ENCODE data around the gene BPIFA1. TPM values are rescaled to one million over a fixed set of nuclear protein-coding genes. Genes with fewer than 3 reads are reported as not detected.

The BPIFA1 gene
- total RNA-seq, 2 experiments from 2014 or later = not detected

DNA sequence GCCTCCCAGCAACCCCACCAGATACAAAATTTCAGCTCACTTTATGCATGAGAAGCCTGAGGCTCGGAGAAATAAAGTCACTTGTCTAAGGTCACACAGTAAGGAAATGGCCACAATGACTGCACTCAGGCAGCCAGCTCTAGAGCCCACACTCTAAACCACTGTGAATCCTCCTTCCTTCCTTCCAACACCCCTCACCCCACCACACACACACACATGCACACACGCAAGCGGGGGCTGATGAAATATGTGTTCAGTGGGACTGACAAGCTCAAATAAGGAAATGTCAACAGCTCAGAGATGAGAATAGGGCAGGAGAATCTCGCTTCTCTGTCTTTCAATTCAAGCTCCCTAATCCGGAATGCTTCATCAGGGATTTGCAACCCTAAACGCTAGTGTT, 6.0 kb upstream of the BPIFA1 start:
- Mint-ChIP-seq H3K27me3 (peaks cover 18% of the 10 kb centered on the region), H3K36me3 (no peaks in the 10 kb centered on the region), H3K4me3 (no peak overlapping the region), H3K9me3 (ENCODE audit: low read depth) (no peaks in the 10 kb centered on the region), H3K4me1 (peaks cover 32% of the 10 kb centered on the region), H3K27ac (peak overlapping the region; percentile 82)
- CTCF ChIA-PET = no interaction called here
- ATAC-seq (peak; percentile 86), DNase-seq (peak; percentile 81)

DNA sequence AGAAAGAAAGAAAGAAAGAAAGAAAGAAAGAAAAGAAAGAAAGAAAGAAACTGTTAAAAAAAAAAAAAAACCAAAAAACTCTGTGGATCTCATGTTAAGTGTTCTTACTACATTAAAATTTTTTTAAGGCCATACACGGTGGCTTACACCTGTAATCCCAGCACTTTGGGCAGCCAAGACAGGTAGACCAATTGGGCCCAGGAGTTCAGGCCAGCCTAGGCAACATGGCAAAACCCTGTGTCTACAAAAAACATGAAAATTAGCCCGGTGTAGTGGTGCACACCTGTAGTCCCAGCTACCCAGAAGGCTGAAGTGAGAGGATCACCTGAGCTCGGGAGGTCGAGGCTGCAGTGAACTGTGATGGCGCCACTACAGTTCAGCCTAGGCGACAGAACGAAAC, 4.6 kb upstream of the BPIFA1 start:
- Mint-ChIP-seq H3K27me3 (peaks cover 23% of the 10 kb centered on the region), H3K4me3 (no peak overlapping the region), H3K36me3 (no peaks in the 10 kb centered on the region), H3K9me3 (ENCODE audit: low read depth) (no peaks in the 10 kb centered on the region), H3K27ac (no peak overlapping the region), H3K4me1 (peaks cover 32% of the 10 kb centered on the region)
- CTCF ChIA-PET = interaction anchor here (1.6 kb wide), 1 partner anchor 19 kb away, joined by 5 read pairs; no protein-coding TSS in a partner anchor
- DNase-seq (no peak), ATAC-seq (no peak)

DNA sequence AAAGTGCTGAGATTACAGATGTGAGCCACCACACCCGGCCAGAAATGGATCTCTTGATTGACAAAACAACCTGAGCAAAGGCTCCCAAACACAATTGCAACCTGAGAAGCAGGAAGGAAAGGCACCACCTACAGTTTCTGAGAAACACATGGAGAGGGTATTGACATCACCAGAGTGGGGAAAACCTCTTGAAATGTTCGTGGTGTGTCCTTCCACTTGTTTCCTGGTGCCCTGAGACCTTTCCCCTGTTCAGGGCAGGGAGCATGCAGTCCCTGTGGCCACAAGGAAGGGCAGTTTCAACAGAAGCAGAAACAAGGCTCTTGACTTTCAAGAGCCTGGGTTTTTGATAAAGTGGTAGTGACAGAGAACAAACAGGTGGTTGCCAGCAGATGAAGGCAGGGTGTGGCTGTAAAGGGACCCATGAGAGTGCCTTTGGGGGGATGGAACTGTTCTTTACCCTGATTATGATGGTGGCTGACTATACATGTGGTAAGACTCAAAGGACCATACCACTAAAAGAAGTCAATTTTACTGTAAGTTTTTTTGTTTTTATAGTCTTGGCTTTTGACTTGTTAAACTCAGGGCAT, 3.2 kb upstream of the BPIFA1 start:
- CTCF ChIA-PET = interaction anchor here (1.6 kb wide), 1 partner anchor 20 kb away, joined by 5 read pairs; no protein-coding TSS in a partner anchor
- H3K9me3 Mint-ChIP-seq (ENCODE audit: low read depth) = no peaks in the 10 kb centered on the region
- peak; percentile 20 for ATAC-seq
- DNase-seq = no peak
- no peak overlapping the region for H3K4me3 Mint-ChIP-seq
- peaks cover 32% of the 10 kb centered on the region for H3K4me1 Mint-ChIP-seq
- peak overlapping the region; percentile 66 for H3K27ac Mint-ChIP-seq
- H3K27me3 Mint-ChIP-seq = peaks cover 29% of the 10 kb centered on the region
- no peaks in the 10 kb centered on the region for H3K36me3 Mint-ChIP-seq

DNA sequence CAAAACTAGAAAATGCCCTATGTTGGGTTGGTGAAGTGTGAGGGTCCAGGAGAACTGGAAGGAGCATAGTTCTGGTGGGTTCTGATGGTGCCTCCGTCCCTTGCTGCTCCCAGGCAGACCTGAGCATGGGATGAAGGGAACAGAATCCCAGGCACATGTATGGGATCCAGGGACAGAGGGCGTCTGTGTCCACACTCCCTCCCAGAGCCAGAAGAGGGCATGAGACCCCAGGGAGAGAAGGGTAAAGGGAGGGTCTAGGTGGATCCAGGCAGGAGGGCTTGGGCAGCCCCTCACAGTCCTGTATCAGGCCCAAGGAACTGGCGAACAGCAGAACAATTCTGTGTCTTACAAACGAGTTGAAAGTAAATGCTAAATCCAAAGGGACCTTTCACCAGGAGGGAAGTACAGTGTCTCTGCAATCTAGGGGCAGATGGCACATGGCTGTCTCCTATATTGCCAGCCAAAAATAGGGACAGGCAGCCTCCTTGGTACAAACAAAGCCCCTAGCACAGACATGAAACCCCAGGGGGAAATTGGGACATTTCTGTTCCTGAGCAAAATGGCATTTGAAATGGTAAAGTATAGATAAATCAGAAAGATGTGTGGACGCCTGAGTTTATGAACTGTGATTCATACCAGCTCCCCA, 2.5 kb upstream of the BPIFA1 start:
- Mint-ChIP-seq H3K4me1 (peaks cover 32% of the 10 kb centered on the region), H3K27ac (peak overlapping the region; percentile 66), H3K36me3 (no peaks in the 10 kb centered on the region), H3K4me3 (no peak overlapping the region), H3K9me3 (ENCODE audit: low read depth) (no peaks in the 10 kb centered on the region), H3K27me3 (peaks cover 29% of the 10 kb centered on the region)
- no peak for ATAC-seq
- CTCF ChIA-PET = no interaction called here
- no peak for DNase-seq

DNA sequence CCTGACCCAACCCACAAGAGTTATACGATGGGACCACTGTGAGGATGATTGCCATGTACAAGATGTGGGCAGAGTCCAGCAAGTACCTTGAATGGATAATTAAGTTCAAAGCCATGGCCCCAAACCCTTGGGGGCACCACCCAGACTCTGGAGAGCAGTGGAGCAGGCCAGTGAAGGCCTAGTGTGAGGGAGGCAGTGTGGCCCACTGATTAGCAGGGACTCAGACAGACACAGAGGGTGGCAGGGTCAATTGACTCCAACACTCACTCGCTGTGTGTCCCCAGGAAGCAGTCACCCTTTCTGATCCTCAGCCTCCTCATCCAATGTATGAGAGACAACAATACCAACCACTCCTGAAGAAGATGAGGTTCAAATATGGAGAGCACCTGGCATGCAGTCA, 1.7 kb upstream of the BPIFA1 start:
- CTCF ChIA-PET = no interaction called here
- Mint-ChIP-seq H3K27me3 (peaks cover 29% of the 10 kb centered on the region), H3K4me1 (peaks cover 32% of the 10 kb centered on the region), H3K4me3 (no peak overlapping the region), H3K27ac (no peak overlapping the region), H3K36me3 (no peaks in the 10 kb centered on the region), H3K9me3 (ENCODE audit: low read depth) (no peaks in the 10 kb centered on the region)
- DNase-seq (no peak), ATAC-seq (no peak)

DNA sequence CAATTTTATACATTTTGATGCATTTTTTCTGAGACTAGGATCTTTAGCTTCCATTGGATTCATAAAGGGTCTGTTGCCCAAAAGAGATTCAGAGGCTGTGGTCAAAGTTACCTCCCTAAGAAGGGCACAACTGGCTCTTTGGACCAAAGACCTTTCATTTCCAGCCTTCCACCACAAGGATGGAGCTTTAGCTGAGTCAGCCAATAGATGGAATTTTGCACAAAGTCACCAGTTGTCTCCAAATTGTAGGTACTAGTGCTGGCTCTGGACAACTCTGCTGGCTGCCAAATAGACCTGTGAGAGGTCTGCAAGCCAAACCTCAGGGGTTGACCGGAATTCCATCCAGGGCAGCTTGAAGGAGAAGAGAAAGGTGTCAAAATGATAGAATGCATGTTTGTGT, 555 bp downstream of the BPIFA1 start:
- Mint-ChIP-seq H3K36me3 (no peaks in the 10 kb centered on the region), H3K9me3 (ENCODE audit: low read depth) (no peaks in the 10 kb centered on the region), H3K27ac (no peak overlapping the region), H3K4me3 (no peak overlapping the region), H3K27me3 (peaks cover 25% of the 10 kb centered on the region), H3K4me1 (peaks cover 18% of the 10 kb centered on the region)
- ATAC-seq = no peak
- CTCF ChIA-PET = no interaction called here
- no peak for DNase-seq

- CTCF ChIA-PET = no interaction called here
- H3K27ac Mint-ChIP-seq = no peak overlapping the region
- H3K27me3 Mint-ChIP-seq = peaks cover 24% of the 10 kb centered on the region
- ATAC-seq (no peak), DNase-seq (no peak)
- no peaks in the 10 kb centered on the region for H3K9me3 Mint-ChIP-seq (ENCODE audit: low read depth)
- H3K4me1 Mint-ChIP-seq = peaks cover 2% of the 10 kb centered on the region
- H3K36me3 Mint-ChIP-seq = no peaks in the 10 kb centered on the region
- no peak overlapping the region for H3K4me3 Mint-ChIP-seq
These were observed 2.2 kb downstream of the BPIFA1 start for GRCh38 chr20:33237989-33238388.

GRCh38 chr20:33239418-33239817, 3.6 kb downstream of the BPIFA1 start:
- Mint-ChIP-seq H3K4me1 (no peaks in the 10 kb centered on the region), H3K27me3 (peaks cover 22% of the 10 kb centered on the region)

GRCh38 chr20:33239979-33240736, 4.4 kb downstream of the BPIFA1 start:
- peaks cover 24% of the 10 kb centered on the region for H3K27me3 Mint-ChIP-seq
- H3K4me3 Mint-ChIP-seq = no peak overlapping the region
- no peak for ATAC-seq
- no peaks in the 10 kb centered on the region for H3K4me1 Mint-ChIP-seq
- no peaks in the 10 kb centered on the region for H3K9me3 Mint-ChIP-seq (ENCODE audit: low read depth)
- H3K36me3 Mint-ChIP-seq = no peaks in the 10 kb centered on the region
- CTCF ChIA-PET = no interaction called here
- no peak for DNase-seq
- no peak overlapping the region for H3K27ac Mint-ChIP-seq

More at GRCh38 chr20:33239418-33239817, 3.6 kb downstream of the BPIFA1 start:
- Mint-ChIP-seq H3K27ac (no peak overlapping the region), H3K9me3 (ENCODE audit: low read depth) (no peaks in the 10 kb centered on the region), H3K36me3 (no peaks in the 10 kb centered on the region), H3K4me3 (no peak overlapping the region)
- ATAC-seq (no peak), DNase-seq (no peak)
- CTCF ChIA-PET = interaction anchor here (0.5 kb wide), 1 partner anchor 1389 kb away, joined by 3 read pairs; no protein-coding TSS in a partner anchor

DNA sequence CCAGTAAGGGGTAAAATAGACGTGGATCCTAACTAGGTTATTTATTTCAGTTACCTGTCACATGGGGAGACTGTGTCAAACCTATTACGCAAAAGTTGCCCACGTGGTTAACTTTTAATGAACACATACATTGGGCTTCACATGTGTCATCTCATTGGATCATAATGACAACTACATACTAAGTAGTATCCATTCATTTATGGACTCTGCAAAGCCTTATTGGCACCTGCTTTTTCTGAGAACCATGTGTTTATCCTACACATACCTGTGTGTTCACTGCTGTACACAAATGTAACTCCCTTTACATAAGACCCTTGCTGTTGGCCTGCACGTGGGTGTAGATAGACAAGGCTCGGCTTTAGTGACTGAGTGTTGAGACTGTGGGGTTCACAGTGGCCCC, 5.1 kb downstream of the BPIFA1 start:
- Mint-ChIP-seq H3K36me3 (no peaks in the 10 kb centered on the region), H3K4me3 (no peak overlapping the region), H3K27ac (no peak overlapping the region), H3K4me1 (no peaks in the 10 kb centered on the region), H3K27me3 (peaks cover 19% of the 10 kb centered on the region), H3K9me3 (ENCODE audit: low read depth) (no peaks in the 10 kb centered on the region)
- ATAC-seq = no peak
- CTCF ChIA-PET = no interaction called here
- no peak for DNase-seq

DNA sequence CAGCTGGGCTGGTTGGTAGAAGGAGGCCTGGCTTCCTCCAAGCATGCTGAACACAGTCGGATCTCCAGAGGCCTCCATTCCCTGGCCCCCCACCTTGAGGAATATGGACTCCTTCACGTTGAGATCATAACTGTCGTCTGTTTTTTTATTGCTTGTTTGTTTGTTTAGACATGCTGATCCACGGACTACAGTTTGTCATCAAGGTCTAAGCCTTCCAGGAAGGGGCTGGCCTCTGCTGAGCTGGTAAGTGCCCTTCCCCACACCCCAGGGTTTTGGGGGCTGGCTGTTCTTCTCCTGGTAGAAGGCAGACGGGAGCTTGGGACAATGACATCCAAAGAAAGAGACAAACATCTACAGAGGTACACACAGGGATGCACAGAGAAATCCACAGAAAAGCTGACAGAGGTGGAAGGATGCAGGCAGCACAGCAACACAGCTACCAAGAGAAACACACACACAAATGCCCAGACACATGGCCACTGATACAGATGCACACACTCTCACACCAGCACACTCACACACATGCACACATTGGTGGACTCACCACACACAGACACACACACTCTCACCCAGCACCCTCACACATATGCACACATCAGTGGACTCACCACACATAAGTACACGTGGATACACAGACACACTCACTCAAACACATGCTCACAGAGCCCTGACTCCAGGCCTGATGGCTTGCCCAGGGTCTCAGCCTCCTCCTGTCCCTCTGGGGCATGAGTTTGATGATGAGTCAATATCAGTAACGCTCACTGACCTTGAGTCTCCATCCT, 6.7 kb downstream of the BPIFA1 start:
- DNase-seq (no peak), ATAC-seq (no peak)
- Mint-ChIP-seq H3K27me3 (peaks cover 11% of the 10 kb centered on the region), H3K9me3 (ENCODE audit: low read depth) (no peaks in the 10 kb centered on the region), H3K27ac (no peak overlapping the region), H3K4me1 (no peaks in the 10 kb centered on the region), H3K36me3 (no peaks in the 10 kb centered on the region), H3K4me3 (no peak overlapping the region)
- CTCF ChIA-PET = no interaction called here

GRCh38 chr20:33246077-33246476, 10.3 kb downstream of the BPIFA1 start:
- no peaks in the 10 kb centered on the region for H3K4me1 Mint-ChIP-seq
- no peak for ATAC-seq
- no peaks in the 10 kb centered on the region for H3K36me3 Mint-ChIP-seq
- CTCF ChIA-PET = interaction anchor here (0.7 kb wide), 1 partner anchor 422 kb away, joined by 3 read pairs; no protein-coding TSS in a partner anchor
- no peak overlapping the region for H3K4me3 Mint-ChIP-seq
- no peak for DNase-seq
- H3K27me3 Mint-ChIP-seq = peaks cover 11% of the 10 kb centered on the region
- no peaks in the 10 kb centered on the region for H3K9me3 Mint-ChIP-seq (ENCODE audit: low read depth)
- no peak overlapping the region for H3K27ac Mint-ChIP-seq

DNA sequence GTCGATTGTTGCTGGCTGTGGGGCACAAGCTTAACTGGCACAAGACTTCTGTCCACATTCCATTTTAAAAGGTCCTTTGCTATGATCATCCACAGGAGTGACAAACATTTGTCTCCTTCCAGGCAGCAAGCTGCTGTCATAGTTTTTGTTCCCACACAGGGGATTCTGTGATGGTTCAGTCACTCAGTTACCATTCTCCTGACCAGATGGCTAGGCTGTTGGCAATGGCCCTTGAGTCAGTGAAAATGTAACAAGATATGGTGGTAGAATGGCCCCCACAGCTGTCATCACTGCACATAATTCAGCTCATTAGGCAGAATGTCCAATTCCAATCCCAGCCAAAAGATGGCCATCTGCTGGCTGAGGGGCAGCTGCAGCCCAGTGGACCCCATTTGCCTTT, 13.7 kb downstream of the BPIFA1 start:
- Mint-ChIP-seq H3K27ac (no peak overlapping the region), H3K4me3 (no peak overlapping the region), H3K4me1 (no peaks in the 10 kb centered on the region), H3K9me3 (ENCODE audit: low read depth) (no peaks in the 10 kb centered on the region), H3K27me3 (peaks cover 12% of the 10 kb centered on the region), H3K36me3 (no peaks in the 10 kb centered on the region)
- CTCF ChIA-PET = no interaction called here
- DNase-seq = no peak
- no peak for ATAC-seq

Measured in activated CD8-positive, alpha-beta memory T cell treated with anti-CD3 and anti-CD28 coated beads, Interleukin-2, amount 10 ng/mL, durations not matched to agents 7 days and 5 days (primary cell).